HG02943 (cell line): Measurements from ENCODE around the gene C5AR2.
"Not testable (repeated sequence)": the region's sequence is repeated elsewhere in the genome, so short reads cannot be mapped to it uniquely, and the experiment has no call there.

Source experiments
- ATAC-seq: cut with Tn5 transposase; IDR thresholded peaks from one replicate; pipeline ENCODE4 v1.9.1; 2021; ENCODE audit warnings: mild to moderate bottlenecking, low read depth, moderate library complexity; ENCODE audit not compliant: unreplicated experiment

The C5AR2 gene

DNA sequence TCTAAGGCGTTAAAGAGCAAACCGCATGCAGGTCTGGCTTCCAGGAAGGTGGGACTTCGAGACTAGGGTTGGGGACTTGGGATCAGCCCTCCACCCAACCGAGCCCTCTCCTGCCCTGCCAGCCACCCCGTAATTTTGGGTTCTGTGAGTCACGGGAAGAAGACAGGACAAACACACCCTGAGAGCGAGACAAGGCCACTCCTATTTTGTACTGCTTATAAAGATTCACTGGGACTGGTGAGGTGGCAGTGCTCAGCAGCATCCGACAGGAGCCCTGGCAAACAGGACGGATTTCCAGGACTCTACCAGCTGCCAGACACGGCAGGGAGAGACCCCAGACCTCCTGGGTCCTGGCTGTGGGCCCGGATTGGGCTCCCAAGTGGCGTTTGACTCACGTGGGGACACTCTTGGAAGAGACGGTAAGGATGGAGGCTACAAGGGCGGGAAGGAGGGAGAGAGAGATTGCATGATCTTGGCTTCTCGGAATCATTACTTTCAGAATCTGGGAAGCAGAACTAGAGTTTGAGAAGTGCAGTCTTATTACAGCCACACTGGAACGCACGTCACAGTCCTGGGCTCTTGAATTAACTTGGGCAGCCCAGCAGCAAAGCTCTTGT is at the start of gene C5AR2:
Gene C5AR2, plus strand, starts transcription at position 245 of the 617 bp plus-strand sequence. CDS start 8,625 bp downstream, outside the sequence.
- no peak for ATAC-seq

DNA sequence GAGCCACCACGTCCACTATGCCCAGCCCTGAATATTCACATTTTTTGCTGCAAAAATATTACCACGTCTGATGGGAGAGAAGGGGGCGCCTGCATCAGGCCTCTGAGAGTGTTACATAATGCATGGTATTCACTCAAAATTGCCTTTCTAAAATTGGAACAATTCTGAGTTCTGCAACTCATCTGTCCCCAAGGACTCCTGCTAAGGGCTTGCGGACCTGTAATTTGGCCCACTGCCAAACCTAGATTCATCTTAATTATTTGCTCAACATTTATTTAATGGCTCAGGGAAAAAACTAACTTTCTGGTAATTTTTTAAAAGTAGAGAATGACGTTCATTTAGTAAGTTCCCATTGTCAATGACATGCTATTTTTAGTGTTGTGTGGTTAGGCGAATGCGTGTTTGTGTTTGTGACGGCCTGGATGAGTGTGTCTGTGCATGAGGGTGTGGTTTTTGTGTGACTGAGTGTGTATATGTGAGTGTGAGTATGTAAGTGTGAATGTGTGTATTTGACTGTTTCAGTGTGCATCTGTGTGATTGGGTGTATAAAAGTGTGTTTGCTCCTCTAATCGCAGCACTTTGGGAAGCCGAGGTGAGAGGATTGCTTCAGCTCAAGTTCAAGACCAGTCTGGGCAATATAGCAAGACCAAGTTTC is 48.4 kb upstream of the C5AR2 start:
- no peak for ATAC-seq

DNA sequence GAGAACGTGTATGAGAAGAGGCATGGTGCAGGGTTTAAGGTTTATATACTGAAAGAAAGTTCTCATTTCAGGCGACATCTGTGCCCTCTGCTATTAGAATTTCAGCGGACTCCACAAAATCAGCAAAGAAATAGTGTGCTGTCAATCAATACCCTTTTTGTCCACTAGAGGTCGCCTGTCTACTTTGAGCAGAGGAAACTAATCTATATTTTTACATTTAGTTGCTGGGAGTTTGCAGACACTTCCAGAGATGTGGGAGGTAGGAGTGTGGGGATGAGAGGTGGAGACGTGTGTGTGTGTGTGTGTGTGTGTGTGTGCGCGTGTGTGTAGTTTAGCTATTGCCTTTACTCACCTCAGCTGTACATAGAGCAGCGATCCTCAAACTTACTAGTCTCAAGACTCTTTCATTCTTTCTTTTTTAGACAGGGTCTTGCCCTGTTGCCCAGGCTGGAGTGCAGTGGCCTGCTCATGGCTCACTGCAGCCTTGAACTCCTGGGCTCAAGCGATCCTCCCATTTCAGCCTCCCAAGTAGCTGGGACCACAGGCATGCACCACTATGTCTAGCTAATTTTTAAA is 47.6 kb upstream of the C5AR2 start:
- no peak for ATAC-seq

DNA sequence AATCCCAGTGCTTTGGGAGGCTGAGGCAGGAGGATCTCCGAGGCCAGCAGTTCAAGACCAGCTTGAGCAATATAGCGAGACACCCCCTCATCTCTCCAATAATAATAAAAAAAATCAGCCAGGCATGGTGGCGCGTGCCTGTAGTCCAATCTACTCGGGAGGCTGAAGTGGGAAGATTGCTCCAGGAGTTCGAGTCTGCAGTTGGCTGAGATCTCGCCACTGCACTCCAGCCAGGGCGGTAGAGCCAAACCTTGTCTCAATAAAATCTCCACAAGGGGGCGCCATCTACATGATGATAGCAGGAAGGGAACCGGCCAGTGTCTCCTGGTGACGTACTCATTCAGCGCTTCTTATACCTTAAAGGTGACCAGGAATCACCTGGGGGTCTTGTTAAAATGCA is 35.9 kb upstream of the C5AR2 start:
- no peak for ATAC-seq

DNA sequence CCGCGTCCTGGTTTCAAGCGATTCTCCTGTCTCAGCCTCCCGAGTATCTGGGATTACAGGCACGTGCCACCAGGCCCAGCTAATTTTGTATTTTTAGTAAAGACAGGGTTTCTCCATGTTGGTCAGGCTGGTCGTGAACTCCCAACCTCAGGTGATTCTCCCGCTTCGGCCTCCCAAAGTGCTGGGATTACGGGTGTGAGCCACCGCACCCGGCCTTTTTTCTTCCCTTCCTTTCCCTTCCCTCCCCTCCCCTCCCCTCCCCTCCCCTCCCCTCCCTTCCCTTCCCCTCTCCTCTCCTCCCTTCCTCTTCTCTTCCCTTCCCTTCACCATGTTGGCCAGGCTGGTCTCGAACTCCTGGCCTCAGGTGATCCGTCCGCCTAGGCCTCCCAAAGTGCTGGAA is 31.1 kb upstream of the C5AR2 start:
- ATAC-seq: not testable (repeated sequence)

DNA sequence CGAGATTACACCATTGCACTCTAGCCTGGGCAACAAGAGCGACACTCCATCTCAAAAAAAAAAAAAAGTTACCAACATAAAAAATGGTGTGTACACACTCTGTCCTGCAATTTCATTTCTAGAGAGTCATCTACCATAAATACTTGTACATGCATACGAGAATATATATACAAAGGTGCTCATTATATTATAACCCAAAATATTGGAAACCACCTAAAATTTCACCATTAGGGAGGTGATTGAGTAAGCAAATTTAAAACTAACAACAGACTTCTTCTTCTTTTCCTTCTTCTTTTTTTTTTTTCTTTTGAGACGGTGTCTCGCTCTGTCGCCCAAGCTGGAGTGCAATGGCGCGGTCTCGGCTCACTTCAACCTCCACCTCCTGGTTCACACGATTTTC is 29.7 kb upstream of the C5AR2 start:
- no peak for ATAC-seq

DNA sequence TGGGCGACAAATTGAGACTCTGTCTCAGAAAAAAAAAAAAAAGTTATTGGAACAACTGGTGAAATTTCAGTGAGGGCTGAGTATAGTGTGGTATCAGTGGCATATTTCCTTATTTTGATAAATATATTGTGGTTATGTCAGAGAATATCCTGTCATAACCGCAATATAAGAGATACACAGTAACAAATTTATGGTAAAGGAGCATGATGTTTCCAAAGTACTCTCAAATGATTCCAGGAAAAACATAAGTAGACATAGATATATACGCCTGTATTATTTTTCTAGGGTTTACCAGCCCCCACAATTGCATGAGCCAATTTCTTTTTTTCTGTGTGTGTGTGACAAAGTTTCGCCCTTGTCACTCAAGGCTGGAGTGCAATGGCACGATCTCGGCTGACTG is 28.0 kb upstream of the C5AR2 start:
- ATAC-seq: no peak

DNA sequence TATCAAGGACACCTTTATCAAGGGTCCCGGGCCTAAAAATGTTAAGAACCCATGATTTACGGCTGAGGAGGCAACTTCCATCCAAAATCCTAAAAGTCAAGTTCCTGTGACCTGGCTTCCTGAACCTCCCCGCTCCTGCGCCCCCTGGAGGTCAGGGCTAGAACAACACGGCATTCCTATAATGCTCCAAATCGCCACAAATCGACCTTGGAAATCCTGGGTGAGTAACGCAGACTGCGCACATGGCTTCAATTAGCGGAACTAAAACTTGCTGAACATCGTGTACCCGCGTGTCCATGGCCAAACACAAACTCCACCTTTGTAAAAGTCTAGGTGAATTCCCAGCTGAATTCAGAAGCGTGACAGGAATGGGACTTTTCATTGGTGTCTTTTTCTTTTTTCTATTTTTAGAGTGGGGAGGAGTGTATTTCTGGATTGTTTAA is 26.6 kb upstream of the C5AR2 start:
- ATAC-seq: no peak

DNA sequence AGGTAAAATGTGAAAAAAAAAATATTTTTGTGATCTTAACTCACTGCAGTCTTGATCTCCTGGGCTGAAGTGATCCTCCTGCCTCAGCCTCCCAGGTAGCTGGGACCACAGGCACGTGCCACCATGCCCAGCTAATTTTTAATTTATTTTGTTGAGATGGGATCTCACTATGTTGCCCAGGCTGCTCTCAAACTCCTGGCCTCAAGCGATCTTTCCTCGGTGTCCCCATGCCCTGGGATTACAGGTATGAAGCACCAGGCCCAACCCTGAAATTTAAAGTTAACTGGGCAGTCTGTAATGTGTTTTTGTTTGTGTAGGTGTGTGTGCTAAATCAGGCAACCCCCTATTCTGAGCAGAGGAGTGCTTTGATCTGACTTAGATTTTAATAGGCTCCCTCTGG is 25.7 kb upstream of the C5AR2 start:
- no peak for ATAC-seq

DNA sequence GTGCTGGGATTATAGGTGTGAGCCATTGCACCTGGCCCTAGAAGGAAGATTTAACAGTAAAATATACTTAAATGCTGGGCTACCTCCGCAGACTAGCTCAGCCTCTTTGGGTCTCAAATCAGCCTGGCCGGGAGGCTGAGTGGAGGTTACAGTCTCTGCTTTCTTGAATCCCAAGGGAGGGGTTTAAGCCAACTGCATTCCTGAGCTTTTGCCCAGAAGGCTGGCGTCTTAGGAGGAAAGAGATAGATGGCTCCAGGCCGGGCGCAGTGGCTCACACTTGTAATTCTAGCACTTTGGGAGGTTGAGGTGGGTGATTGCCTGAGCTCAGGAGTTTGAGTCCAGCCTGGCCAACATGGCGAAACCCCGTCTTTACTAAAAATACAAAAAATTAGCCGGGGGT is 22.9 kb upstream of the C5AR2 start:
- no peak for ATAC-seq

DNA sequence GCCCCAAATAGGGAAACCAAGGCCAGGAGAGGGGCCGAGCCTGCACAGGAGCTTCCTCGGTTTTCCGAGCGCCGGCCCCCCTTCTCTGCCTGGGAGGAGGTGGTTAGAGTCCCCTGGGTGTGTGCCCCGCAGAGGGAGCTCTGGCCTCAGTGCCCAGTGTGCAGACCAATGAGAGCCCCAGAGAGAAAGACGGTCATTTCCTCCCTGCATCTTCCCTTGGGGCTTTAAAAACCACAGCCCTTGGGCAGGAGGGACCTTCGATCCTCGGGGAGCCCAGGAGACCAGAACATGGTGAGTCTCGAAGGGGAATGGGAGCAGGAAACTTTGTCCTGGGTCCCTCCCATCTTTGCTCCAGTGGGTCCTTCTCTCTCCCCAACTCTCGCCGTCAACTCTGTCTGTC is 22.4 kb upstream of the C5AR2 start, which contains the start of gene C5AR1:
Gene C5AR1, plus strand, starts transcription at position 254 of the 400 bp plus-strand sequence. Its CDS starts 35 bp downstream, at position 289.
- ATAC-seq: no peak

DNA sequence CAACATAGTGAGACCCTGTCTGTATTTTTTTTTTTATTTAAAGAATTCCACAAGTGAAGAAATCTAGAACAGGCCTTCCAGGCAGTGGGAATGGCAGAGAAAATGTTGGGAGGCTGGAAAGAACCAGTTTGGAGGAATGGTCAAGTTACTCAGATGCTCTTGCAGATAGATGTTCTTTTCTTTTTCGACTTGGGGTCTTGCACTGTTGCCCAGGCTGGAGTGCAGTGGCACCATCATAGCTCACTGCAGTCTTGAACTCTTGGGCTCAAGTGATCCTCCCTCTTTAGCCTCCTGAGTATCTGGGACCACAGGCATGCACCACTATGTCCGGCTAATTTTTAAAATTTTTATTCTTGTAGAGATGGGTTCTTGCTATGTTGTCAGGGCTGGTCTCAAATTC is 21.7 kb upstream of the C5AR2 start:
- ATAC-seq: no peak

DNA sequence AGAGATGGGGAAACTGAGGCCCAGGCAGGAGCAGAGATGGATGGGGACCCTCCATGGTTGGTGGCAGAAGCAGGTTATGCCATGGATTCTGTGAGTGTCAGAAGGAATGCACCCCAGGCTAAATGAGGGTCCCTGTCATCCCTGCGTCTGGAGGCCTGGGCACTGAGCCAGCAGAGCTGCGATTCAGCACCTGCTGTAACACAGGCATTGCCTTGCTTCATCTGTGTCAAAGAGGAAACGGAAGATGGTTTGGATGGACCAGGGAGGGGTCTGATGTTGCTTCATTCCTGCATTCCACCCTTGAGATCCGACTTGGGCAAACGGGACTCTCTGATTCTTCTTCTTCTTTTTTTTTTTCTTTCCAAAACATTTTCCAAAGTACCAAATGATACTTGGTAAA is 21.2 kb upstream of the C5AR2 start:
- ATAC-seq: no peak

DNA sequence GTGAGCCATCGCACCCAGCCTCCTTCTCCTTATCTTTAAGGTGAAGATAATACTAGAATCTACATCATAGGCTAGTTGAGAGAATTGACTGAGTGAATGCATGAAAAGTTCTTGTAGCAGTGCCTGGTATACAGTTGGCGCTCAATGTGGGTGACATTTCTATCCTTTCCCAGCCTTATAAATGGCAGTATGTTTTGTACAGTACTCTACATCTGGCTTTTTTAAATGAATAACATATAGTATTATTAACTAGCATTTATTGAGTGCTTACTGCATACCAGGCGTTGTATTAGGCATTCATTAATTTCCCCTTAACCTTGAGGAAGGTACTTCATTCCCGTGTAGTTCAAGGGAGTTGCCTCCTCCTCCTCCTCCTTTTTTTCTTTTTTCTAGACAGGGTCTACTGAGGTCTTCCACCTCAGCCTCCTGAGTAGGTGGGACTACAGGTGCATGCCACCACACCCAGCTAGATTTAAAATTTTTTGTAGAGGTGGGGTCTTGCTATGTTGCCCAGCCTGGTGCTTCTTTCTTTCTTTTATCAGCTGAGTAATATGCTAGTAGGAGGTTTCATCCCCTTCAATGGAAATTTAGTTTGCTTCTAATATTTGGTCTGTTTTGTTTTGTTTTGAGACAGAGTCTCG is 19.5 kb upstream of the C5AR2 start:
- ATAC-seq: no peak

DNA sequence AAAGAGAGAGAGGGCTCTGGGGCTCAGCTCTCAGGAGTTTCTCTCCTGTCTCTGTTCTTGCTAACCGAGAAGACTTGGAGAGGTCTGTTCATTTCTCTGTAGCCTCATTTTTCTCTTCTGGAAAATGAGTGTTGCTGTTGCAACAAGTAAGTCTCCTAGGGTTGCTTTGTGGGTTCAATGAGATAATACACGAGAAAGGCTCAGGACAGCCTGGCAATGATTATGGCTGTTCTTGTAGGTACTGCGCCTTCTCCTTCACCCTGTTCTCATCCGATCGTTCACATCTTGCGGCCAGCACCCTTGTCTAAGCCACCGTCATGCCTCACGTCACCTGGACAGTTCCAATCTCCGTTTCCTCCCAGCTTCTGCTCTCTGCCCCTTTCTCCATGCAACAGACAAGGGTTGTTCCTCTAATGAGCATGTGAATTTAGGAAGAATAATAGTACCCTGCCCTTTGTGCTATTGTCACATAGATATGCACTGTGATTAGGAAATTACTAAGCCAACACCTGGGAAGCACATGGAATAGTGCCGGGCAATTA is 18.1 kb upstream of the C5AR2 start:
- ATAC-seq: no peak

DNA sequence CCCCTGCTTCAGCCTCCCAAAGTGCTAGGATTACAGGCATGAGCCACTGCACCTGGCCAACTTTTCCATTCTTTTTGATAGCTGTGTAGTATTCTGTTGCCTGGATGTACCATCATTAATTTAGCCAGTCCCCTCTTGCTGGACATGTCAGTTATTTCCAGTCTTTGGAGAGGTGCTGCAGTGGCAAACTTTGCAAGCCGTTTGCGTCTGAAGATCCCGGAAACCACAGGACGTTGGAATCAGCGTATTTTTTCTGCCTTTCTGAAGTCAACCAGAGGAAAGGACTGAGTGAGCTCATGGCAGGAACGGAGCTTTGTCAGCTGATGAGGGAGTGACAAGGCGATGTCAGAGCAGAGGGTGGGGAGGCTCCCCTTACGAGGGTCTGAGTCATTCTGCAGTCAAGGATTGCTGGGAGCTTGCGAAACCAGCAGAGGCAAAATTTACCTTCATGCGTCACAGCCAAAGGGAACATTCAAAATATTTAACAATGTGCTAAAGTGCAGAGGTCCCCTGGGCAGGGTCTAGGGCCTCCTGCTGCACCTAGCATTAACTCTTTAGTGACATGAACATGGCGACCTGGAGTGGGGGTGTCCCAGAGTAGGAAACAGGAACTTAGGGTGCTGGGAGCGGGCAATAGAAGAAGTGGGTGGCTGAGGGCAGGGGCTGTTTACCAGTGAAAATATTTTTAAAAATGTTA is 16.7 kb upstream of the C5AR2 start:
- ATAC-seq: no peak

DNA sequence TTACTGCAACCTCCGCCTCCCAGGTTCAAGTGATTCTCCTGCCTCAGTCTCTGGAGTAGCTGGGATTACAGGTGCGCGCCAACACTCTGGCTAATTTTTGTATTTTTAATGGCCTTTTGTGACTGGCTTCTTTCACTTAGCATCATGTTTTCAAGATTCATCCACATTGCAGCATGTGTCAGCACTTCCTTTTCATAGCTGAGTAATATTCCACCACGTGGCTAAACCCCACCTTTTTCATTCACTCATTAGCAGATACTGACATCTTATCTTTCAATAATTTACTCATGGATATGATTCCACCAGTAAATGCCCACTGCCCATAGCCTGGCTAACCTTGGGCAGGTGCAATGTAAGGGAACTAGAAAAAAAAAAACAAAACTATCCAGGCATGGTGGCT is 15.5 kb upstream of the C5AR2 start:
- ATAC-seq: no peak

DNA sequence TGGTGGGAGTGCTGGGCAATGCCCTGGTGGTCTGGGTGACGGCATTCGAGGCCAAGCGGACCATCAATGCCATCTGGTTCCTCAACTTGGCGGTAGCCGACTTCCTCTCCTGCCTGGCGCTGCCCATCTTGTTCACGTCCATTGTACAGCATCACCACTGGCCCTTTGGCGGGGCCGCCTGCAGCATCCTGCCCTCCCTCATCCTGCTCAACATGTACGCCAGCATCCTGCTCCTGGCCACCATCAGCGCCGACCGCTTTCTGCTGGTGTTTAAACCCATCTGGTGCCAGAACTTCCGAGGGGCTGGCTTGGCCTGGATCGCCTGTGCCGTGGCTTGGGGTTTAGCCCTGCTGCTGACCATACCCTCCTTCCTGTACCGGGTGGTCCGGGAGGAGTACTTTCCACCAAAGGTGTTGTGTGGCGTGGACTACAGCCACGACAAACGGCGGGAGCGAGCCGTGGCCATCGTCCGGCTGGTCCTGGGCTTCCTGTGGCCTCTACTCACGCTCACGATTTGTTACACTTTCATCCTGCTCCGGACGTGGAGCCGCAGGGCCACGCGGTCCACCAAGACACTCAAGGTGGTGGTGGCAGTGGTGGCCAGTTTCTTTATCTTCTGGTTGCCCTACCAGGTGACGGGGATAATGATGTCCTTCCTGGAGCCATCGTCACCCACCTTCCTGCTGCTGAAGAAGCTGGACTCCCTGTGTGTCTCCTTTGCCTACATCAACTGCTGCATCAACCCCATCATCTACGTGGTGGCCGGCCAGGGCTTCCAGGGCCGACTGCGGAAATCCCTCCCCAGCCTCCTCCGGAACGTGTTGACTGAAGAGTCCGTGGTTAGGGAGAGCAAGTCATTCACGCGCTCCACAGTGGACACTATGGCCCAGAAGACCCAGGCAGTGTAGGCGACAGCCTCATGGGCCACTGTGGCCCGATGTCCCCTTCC is 11.8 kb upstream of the C5AR2 start:
- ATAC-seq: no peak

DNA sequence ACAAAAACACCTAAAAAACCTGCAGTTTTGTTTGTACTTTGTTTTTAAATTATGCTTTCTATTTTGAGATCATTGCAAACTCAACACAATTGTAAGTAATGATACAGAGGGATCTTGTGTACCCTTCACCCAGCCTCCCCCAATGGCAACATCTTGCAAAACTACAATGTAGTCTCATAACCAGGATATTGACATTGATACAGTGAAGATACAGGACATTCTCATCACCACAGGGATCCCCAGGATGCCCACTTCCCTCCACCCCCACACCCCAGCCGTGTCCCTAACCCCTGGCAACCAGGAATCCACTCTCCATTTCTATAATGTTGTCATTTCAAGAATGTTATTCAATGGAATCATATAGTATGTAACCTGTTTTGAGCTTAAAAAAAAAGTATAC is 10.3 kb upstream of the C5AR2 start:
- ATAC-seq: no peak

DNA sequence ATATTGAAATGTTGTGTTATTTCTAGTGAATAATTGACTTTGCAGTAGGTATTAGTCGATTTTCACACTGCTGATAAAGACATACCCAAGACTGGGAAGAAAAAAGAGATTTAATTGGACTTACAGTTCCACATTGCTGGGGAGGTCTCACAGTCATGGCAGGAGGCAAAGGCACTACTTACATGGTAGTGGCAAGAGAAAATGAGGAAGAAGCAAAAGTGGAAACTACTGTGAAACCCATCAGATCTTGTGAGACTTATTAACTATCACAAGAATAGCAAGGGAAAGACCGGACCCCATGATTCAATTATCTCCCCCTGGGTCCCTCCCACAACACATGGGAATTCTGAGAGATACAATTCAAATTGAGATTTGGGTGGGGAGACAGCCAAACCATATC is 9.9 kb upstream of the C5AR2 start:
- no peak for ATAC-seq
